OCI-LY7 (cell line): ENCODE measurements around the gene USE1. TPM values are rescaled to one million over a fixed set of nuclear protein-coding genes. Genes with fewer than 3 reads are reported as not detected.
A peak's percentile ranks its signal among the peaks of the same experiment; 100 is the strongest.

ENCODE experiments used
- BruUV-seq: library from RNA; stranded (reverse); fragments of 400-500 nt; replicated peaks from 2 replicates; lab custom pipeline; 2021; lab: Mats Ljungman, UMichigan
- CTCF ChIA-PET: fragments of 300-600 bp; sonication (Branson Sonifier 250); formaldehyde crosslinking; loops from one replicate; lab custom pipeline; 2022; ENCODE audit warnings: antibody characterized with exemption; ENCODE audit not compliant: unreplicated experiment; lab: Charles Lee
- POLR2A ChIA-PET: fragments of 300-600 bp; sonication (Branson Sonifier 250); formaldehyde crosslinking; loops from one replicate; lab custom pipeline; 2022; ENCODE audit warnings: antibody characterized with exemption; lab: Charles Lee
- DNase-seq: peaks from one replicate; pipeline ENCODE4 v3.0.0-alpha.2; 2015; ENCODE audit warnings: low spot score
- H2AFZ ChIP-seq: fragments of 200-600 bp; sonication (generic), shearing (Covaris generic); 2 replicates; pipeline ENCODE4 v1.6.1; 2014; ENCODE audit warnings: mild to moderate bottlenecking, antibody characterized with exemption, low read length, moderate library complexity
- H3K27ac ChIP-seq: fragments of 200-600 bp; sonication (generic); 2 replicates; pipeline ENCODE4 v1.5.1; 2014; ENCODE audit warnings: mixed run types, low read depth, mild to moderate bottlenecking, moderate library complexity, low read length, inconsistent platforms; ENCODE audit not compliant: poor library complexity, severe bottlenecking
- H3K36me3 ChIP-seq: fragments of 200-600 bp; sonication (generic); 2 replicates; pipeline ENCODE4 v1.6.1; 2014; ENCODE audit warnings: mild to moderate bottlenecking, antibody characterized with exemption, low read length, moderate library complexity, mixed read lengths; ENCODE audit not compliant: insufficient read depth
- H3K4me1 ChIP-seq: fragments of 200-600 bp; sonication (generic); 2 replicates; pipeline ENCODE4 v1.5.1; 2014; ENCODE audit warnings: mild to moderate bottlenecking, low read length; ENCODE audit not compliant: insufficient read depth, poor library complexity, severe bottlenecking
- H3K4me2 ChIP-seq: fragments of 200-600 bp; sonication (generic); 2 replicates; pipeline ENCODE4 v1.6.1; 2014; ENCODE audit warnings: mild to moderate bottlenecking, low read length
- H3K4me3 ChIP-seq: fragments of 200-600 bp; sonication (generic); 2 replicates; pipeline ENCODE4 v1.5.1; 2014; ENCODE audit warnings: mild to moderate bottlenecking, low read depth, low read length; ENCODE audit not compliant: poor library complexity, severe bottlenecking
- H3K79me2 ChIP-seq: fragments of 200-600 bp; sonication (generic); 2 replicates; pipeline ENCODE4 v1.6.1; 2016; ENCODE audit warnings: low read depth, mild to moderate bottlenecking, low read length, moderate library complexity, mixed read lengths; ENCODE audit not compliant: insufficient read depth
- H3K9me2 ChIP-seq: fragments of 200-600 bp; sonication (generic); 2 replicates; pipeline ENCODE4 v1.6.1; 2016; ENCODE audit warnings: mild to moderate bottlenecking, low read length, mixed read lengths; ENCODE audit not compliant: insufficient read depth
- H3K9me3 ChIP-seq: fragments of 200-600 bp; sonication (generic); 2 replicates; pipeline ENCODE4 v1.6.1; 2014; ENCODE audit warnings: mild to moderate bottlenecking, mixed run types, low read length, mixed read lengths
- H4K20me1 ChIP-seq: fragments of 200-600 bp; sonication (generic); 2 replicates; pipeline ENCODE4 v1.6.1; 2014; ENCODE audit warnings: mild to moderate bottlenecking, antibody characterized with exemption, low read length, moderate library complexity, mixed read lengths; ENCODE audit not compliant: insufficient read depth
- CTCF ChIP-seq: fragments of 200-600 bp; sonication (generic); conservative IDR thresholded peaks from 2 replicates; pipeline ENCODE4 v1.5.1; 2014; ENCODE audit warnings: mild to moderate bottlenecking, antibody characterized with exemption, low read length, moderate library complexity, mixed read lengths
- EZH2phosphoT487 ChIP-seq: fragments of 200-600 bp; sonication (generic); IDR thresholded peaks from 2 replicates; pipeline ENCODE4 v1.6.1; 2018; ENCODE audit warnings: low read depth, borderline replicate concordance, mild to moderate bottlenecking, mixed run types, antibody characterized with exemption, low read length, moderate library complexity, mixed read lengths
- intact Hi-C: fragments of 100-400 bp; cut with micrococcal nuclease; formaldehyde crosslinking; loops from one replicate; pipeline ENCODE4 v1.10.0; 2022; ENCODE audit not compliant: unreplicated experiment
- total RNA-seq, 2 experiments: library from RNA; depleted of rRNA in 1 of 2; stranded (reverse); fragments of >200 nt in 1 of 2; shearing (Covaris generic) in 1 of 2; gene quantifications; 2 replicates each; pipeline ENCODE4 v1.2.3, GENCODE V29; 2014 to 2022

USE1 gene
- total RNA-seq, 2 experiments from 2014 or later: 28.6 to 31.2 TPM

GRCh38 chr19:17180997-17181702 is 34.0 kb upstream of the USE1 start:
- TF ChIP-seq EZH2phosphoT487 (no peak), CTCF (no peak)
- Histone ChIP-seq H3K27ac (no peak overlapping the region), H3K79me2 (no peaks in the 10 kb centered on the region), H3K9me3 (no peaks in the 10 kb centered on the region), H4K20me1 (no peaks in the 10 kb centered on the region), H2AFZ (no peak overlapping the region), H3K4me1 (peaks cover 32% of the 10 kb centered on the region), H3K9me2 (no peaks in the 10 kb centered on the region), H3K36me3 (peaks cover 45% of the 10 kb centered on the region), H3K4me3 (no peak overlapping the region), H3K4me2 (no peak overlapping the region)
- intact Hi-C loops: no loop called here
- no peak for DNase-seq
- ChIA-PET CTCF (no interaction called here), POLR2A (no interaction called here)
- no TSS peak for BruUV-seq

GRCh38 chr19:17183271-17183761 is 31.8 kb upstream of the USE1 start:
- Histone ChIP-seq H4K20me1 (no peaks in the 10 kb centered on the region), H3K9me3 (no peaks in the 10 kb centered on the region), H3K9me2 (no peaks in the 10 kb centered on the region), H3K4me1 (peaks cover 32% of the 10 kb centered on the region), H3K36me3 (peaks cover 42% of the 10 kb centered on the region), H3K4me2 (peak overlapping the region; percentile 69), H3K79me2 (no peaks in the 10 kb centered on the region), H2AFZ (peak overlapping the region; percentile 38; the same call in 1 of the 2 replicates), H3K4me3 (peak overlapping the region; percentile 39), H3K27ac (peak overlapping the region; percentile 79)
- POLR2A ChIA-PET: interaction anchor here (0.8 to 1.3 kb wide), 4 partner anchors 12 to 98 kb away, joined by 3 to 7 read pairs (median 3); partner anchors contain the start of gene ANKLE1
- intact Hi-C loops: no loop called here
- no TSS peak for BruUV-seq
- CTCF ChIA-PET: interaction anchor here (0.6 to 0.9 kb wide), 3 partner anchors 32 to 1094 kb away, joined by 3 to 4 read pairs (median 4); partner anchors contain the start of gene USE1
- TF ChIP-seq CTCF (peak; percentile 54; the same call in 1 of the 2 replicates), EZH2phosphoT487 (no peak)
- peak; percentile 41 for DNase-seq
